Measurements from ENCODE around the gene LRRC57.
"Not testable (repeated sequence)": the region's sequence is repeated elsewhere in the genome, so short reads cannot be mapped to it uniquely, and the experiment has no call there.

LRRC57 gene

GRCh38 chr15:42548249-42549031 is at the start of gene LRRC57, which contains the start of gene HAUS2:
TSS of gene LRRC57 (minus strand) at chr15:42548793. CDS start at chr15:42548434, 359 bp downstream.
TSS of gene HAUS2 (plus strand) at chr15:42548838. CDS start at chr15:42548873, 35 bp downstream.
- DNase-seq = peak; percentile 87

- no peak for DNase-seq
Observed at GRCh38 chr15:42595626-42596240, 47.1 kb upstream of the LRRC57 start.

- DNase-seq = no peak
Observed at GRCh38 chr15:42594095-42594494, 45.5 kb upstream of the LRRC57 start.

- no peak for DNase-seq
Observed at GRCh38 chr15:42593143-42593542, 44.5 kb upstream of the LRRC57 start.

- no peak for DNase-seq
Observed at GRCh38 chr15:42592716-42593115, 44.1 kb upstream of the LRRC57 start.

- DNase-seq = no peak
Observed at GRCh38 chr15:42591238-42591934, 42.8 kb upstream of the LRRC57 start.

- DNase-seq = no peak
Observed at GRCh38 chr15:42590619-42591237, 42.1 kb upstream of the LRRC57 start.

- DNase-seq = no peak
Observed at GRCh38 chr15:42584031-42584765, 35.6 kb upstream of the LRRC57 start.

- no peak for DNase-seq
Observed at GRCh38 chr15:42582569-42583375, 34.2 kb upstream of the LRRC57 start.

- peak; percentile 72 for DNase-seq
Observed at GRCh38 chr15:42581272-42581730, 32.7 kb upstream of the LRRC57 start.

GRCh38 chr15:42578984-42579537 is 30.5 kb upstream of the LRRC57 start:
- no peak for DNase-seq

- DNase-seq = no peak
Observed at GRCh38 chr15:42577514-42578031, 29.0 kb upstream of the LRRC57 start.

GRCh38 chr15:42576776-42577175 is 28.2 kb upstream of the LRRC57 start:
- DNase-seq = no peak

- DNase-seq = no peak
Observed at GRCh38 chr15:42576040-42576594, 27.5 kb upstream of the LRRC57 start.

- peak; percentile 94 for DNase-seq
Observed at GRCh38 chr15:42575188-42576039, 26.8 kb upstream of the LRRC57 start, which contains the start of gene STARD9. TSS of gene STARD9 (plus strand) at chr15:42575606. CDS start at chr15:42575716, 110 bp downstream.

GRCh38 chr15:42558739-42559138 is 10.1 kb upstream of the LRRC57 start:
- no peak for DNase-seq

- not testable (repeated sequence) for DNase-seq
Observed at GRCh38 chr15:42556550-42557207, 8.1 kb upstream of the LRRC57 start.

- DNase-seq = no peak
Observed at GRCh38 chr15:42553554-42553953, 5.0 kb upstream of the LRRC57 start.

Data from stimulated activated CD4-positive, alpha-beta T cell treated with anti-CD3 and anti-CD28 coated beads, Interleukin-4, amount 100 ng/mL, for 24 hours (primary cell).